H9 (cell line): ENCODE data around the gene C1D. TPM values are rescaled to one million over a fixed set of nuclear protein-coding genes. Genes with fewer than 3 reads are reported as not detected.

Experiments used
- DNase-seq: peaks from one replicate; pipeline ENCODE4 v3.0.0-alpha.2; 2017
- H2AFZ ChIP-seq: one replicate; pipeline ENCODE4 v1.6.1; 2013; ENCODE audit warnings: mild to moderate bottlenecking, low read length, control low read depth, moderate library complexity
- H2AK5ac ChIP-seq: 2 replicates; pipeline ENCODE4 v1.6.1; 2013; ENCODE audit warnings: low read length, control low read depth, mixed read lengths; ENCODE audit not compliant: insufficient read length
- H2BK120ac ChIP-seq: one replicate; pipeline ENCODE4 v1.6.1; 2013; ENCODE audit warnings: low read depth, mild to moderate bottlenecking, low read length, control low read depth, inconsistent platforms; ENCODE audit not compliant: poor library complexity, severe bottlenecking
- H2BK12ac ChIP-seq: 2 replicates; pipeline ENCODE4 v1.6.1; 2013; ENCODE audit warnings: low read length, control low read depth, mixed read lengths, low read depth; ENCODE audit not compliant: insufficient read length
- H2BK15ac ChIP-seq: 2 replicates; pipeline ENCODE4 v1.6.1; 2013; ENCODE audit warnings: low read depth, low read length, control low read depth
- H2BK20ac ChIP-seq: one replicate; pipeline ENCODE4 v1.6.1; 2013; ENCODE audit warnings: low read depth, mild to moderate bottlenecking, low read length, control low read depth, inconsistent platforms; ENCODE audit not compliant: poor library complexity, severe bottlenecking
- H2BK5ac ChIP-seq: 2 replicates; pipeline ENCODE4 v1.6.1; 2013; ENCODE audit warnings: low read length, control low read depth, mixed read lengths; ENCODE audit not compliant: insufficient read length
- H3K14ac ChIP-seq: 2 replicates; pipeline ENCODE4 v1.6.1; 2013; ENCODE audit warnings: low read length, control low read depth; ENCODE audit not compliant: insufficient read depth
- H3K18ac ChIP-seq: 2 replicates; pipeline ENCODE4 v1.6.1; 2013; ENCODE audit warnings: low read depth, mild to moderate bottlenecking, mixed read lengths, low read length, control low read depth; ENCODE audit not compliant: insufficient read length
- H3K23ac ChIP-seq: 2 replicates; pipeline ENCODE4 v1.6.1; 2013; ENCODE audit warnings: low read length, control low read depth, mixed read lengths, low read depth; ENCODE audit not compliant: insufficient read length
- H3K23me2 ChIP-seq: 2 replicates; pipeline ENCODE4 v1.6.1; 2013; ENCODE audit warnings: low read depth, mild to moderate bottlenecking, mixed read lengths, low read length, control low read depth; ENCODE audit not compliant: insufficient read length, poor library complexity, severe bottlenecking
- H3K27ac ChIP-seq: 2 replicates; pipeline ENCODE4 v1.5.1; 2013; ENCODE audit warnings: low read length, control low read depth, mixed read lengths, low read depth; ENCODE audit not compliant: insufficient read length
- H3K27me3 ChIP-seq: 2 replicates; pipeline ENCODE4 v1.6.1; 2013; ENCODE audit warnings: low read length, control low read depth, inconsistent platforms; ENCODE audit not compliant: insufficient read depth
- H3K4ac ChIP-seq: 2 replicates; pipeline ENCODE4 v1.6.1; 2013; ENCODE audit warnings: low read depth, mild to moderate bottlenecking, control low read depth, inconsistent platforms, low read length, moderate library complexity
- H3K4me1 ChIP-seq: 2 replicates; pipeline ENCODE4 v1.6.1; 2013; ENCODE audit warnings: low read length, control low read depth, inconsistent platforms; ENCODE audit not compliant: insufficient read depth
- H3K4me2 ChIP-seq: 2 replicates; pipeline ENCODE4 v1.6.1; 2013; ENCODE audit warnings: low read length, control low read depth, mixed read lengths; ENCODE audit not compliant: insufficient read length, insufficient read depth
- H3K56ac ChIP-seq: 2 replicates; pipeline ENCODE4 v1.6.1; 2013; ENCODE audit warnings: low read depth, mild to moderate bottlenecking, mixed read lengths, low read length, control low read depth; ENCODE audit not compliant: insufficient read length
- H3K79me1 ChIP-seq: 2 replicates; pipeline ENCODE4 v1.6.1; 2013; ENCODE audit warnings: low read depth, mild to moderate bottlenecking, moderate library complexity, low read length, control low read depth, inconsistent platforms; ENCODE audit not compliant: insufficient read depth, poor library complexity, severe bottlenecking
- H3K79me2 ChIP-seq: 2 replicates; pipeline ENCODE4 v1.6.1; 2013; ENCODE audit warnings: low read length, control low read depth, inconsistent platforms; ENCODE audit not compliant: insufficient read depth
- H3K9ac ChIP-seq: 2 replicates; pipeline ENCODE4 v1.6.1; 2013; ENCODE audit warnings: low read length, control low read depth, mixed read lengths; ENCODE audit not compliant: insufficient read length; ENCODE audit errors: extremely low read depth
- H3K9me3 ChIP-seq: one replicate; pipeline ENCODE4 v1.6.1; 2013; ENCODE audit warnings: low read depth, low read length, inconsistent platforms; ENCODE audit not compliant: control insufficient read depth
- H3T11ph ChIP-seq: one replicate; pipeline ENCODE4 v1.6.1; 2013; ENCODE audit warnings: mild to moderate bottlenecking, low read length, control low read depth, inconsistent platforms
- H4K20me1 ChIP-seq: one replicate; pipeline ENCODE4 v1.6.1; 2013; ENCODE audit not compliant: control insufficient read depth, insufficient read length, insufficient read depth
- H4K5ac ChIP-seq: 2 replicates; pipeline ENCODE4 v1.6.1; 2013; ENCODE audit warnings: low read depth, mild to moderate bottlenecking, mixed read lengths, low read length, control low read depth; ENCODE audit not compliant: insufficient read length
- H4K8ac ChIP-seq: replicated peaks from 2 replicates; pipeline ENCODE4 v1.6.1; 2013; ENCODE audit warnings: low read length, control low read depth, mixed read lengths, low read depth; ENCODE audit not compliant: insufficient read length
- H4K91ac ChIP-seq: 2 replicates; pipeline ENCODE4 v1.6.1; 2013; ENCODE audit warnings: low read depth, mild to moderate bottlenecking, moderate library complexity, mixed read lengths, low read length, control low read depth; ENCODE audit not compliant: insufficient read length
- H3K27ac Mint-ChIP-seq, 3 experiments: 2 replicates in 2 of 3; 3 replicates in 1 of 3; pipeline ENCODE4 v1.8.0; 2020 to 2021; ENCODE audit warnings: mixed read lengths in 3 of 3, mild to moderate bottlenecking in 1 of 3, moderate library complexity in 1 of 3
- H3K27me3 Mint-ChIP-seq: 2 replicates; pipeline ENCODE4 v1.8.0; 2021; ENCODE audit warnings: low read depth, mild to moderate bottlenecking, moderate library complexity, mixed read lengths
- H3K36me3 Mint-ChIP-seq, 3 experiments: 2 replicates in 2 of 3; 3 replicates in 1 of 3; pipeline ENCODE4 v1.8.0; 2020 to 2021; ENCODE audit warnings: low read depth in 3 of 3, mixed read lengths in 3 of 3; ENCODE audit not compliant: insufficient read depth in 1 of 3
- H3K4me1 Mint-ChIP-seq, 2 experiments: 2 replicates each; pipeline ENCODE4 v1.8.0; 2020; ENCODE audit warnings: mixed read lengths in 2 of 2
- H3K4me3 Mint-ChIP-seq, 2 experiments: 2 replicates in 1 of 2; 3 replicates in 1 of 2; pipeline ENCODE4 v1.8.0; 2020 to 2021; ENCODE audit warnings: mild to moderate bottlenecking in 2 of 2, mixed read lengths in 2 of 2, moderate library complexity in 1 of 2
- H3K9me3 Mint-ChIP-seq, 2 experiments: 2 replicates in 1 of 2; 3 replicates in 1 of 2; pipeline ENCODE4 v1.8.0; 2020; ENCODE audit warnings: mild to moderate bottlenecking in 2 of 2, mixed read lengths in 2 of 2, moderate library complexity in 1 of 2
- CTCF ChIP-seq: fragments of 200-600 bp; sonication (generic); conservative IDR thresholded peaks from 3 replicates; pipeline ENCODE4 v1.8.0; 2021; ENCODE audit warnings: antibody characterized with exemption, mild to moderate bottlenecking
- WGBS: extraction: QIAGEN DNeasy Blood & Tissue Kit; methylation state at CpG from one replicate; pipeline ENCODE4 v1.1.7; 2013; ENCODE audit warnings: missing lambda C conversion rate, low lambda C conversion rate, mixed read lengths; ENCODE audit not compliant: insufficient read length; ENCODE audit errors: extremely low coverage; 5-methylcytosine and 5-hydroxymethylcytosine counted together
- total RNA-seq: library from RNA; stranded (reverse); gene quantifications from 2 replicates; pipeline ENCODE4 v1.2.1, GENCODE V29; 2021

The C1D gene
- total RNA-seq, 1 experiment from 2014 or later, result 19.7 TPM

- Histone ChIP-seq H4K5ac (no peak overlapping the region), H3K23me2 (no peaks in the 10 kb centered on the region), H3K9ac (no peak overlapping the region), H3K18ac (no peak overlapping the region), H3K4ac (no peak overlapping the region), H3K56ac (no peak overlapping the region), H2BK15ac (no peak overlapping the region), H4K8ac (no peak overlapping the region), H3K79me2 (no peaks in the 10 kb centered on the region), H3K4me1 (no peaks in the 10 kb centered on the region), H3T11ph (no peak overlapping the region), H3K27me3 (no peaks in the 10 kb centered on the region), H3K9me3 (no peaks in the 10 kb centered on the region), H3K14ac (no peak overlapping the region), H3K79me1 (no peaks in the 10 kb centered on the region), H4K20me1 (no peaks in the 10 kb centered on the region), H3K4me2 (no peak overlapping the region), H2BK120ac (no peak overlapping the region), H4K91ac (no peak overlapping the region), H2AFZ (no peak overlapping the region), H2BK12ac (no peak overlapping the region), H2AK5ac (no peak overlapping the region), H2BK20ac (no peak overlapping the region), H2BK5ac (no peak overlapping the region), H3K27ac (no peak overlapping the region), H3K23ac (no peak overlapping the region)
- no peak for DNase-seq
- TF ChIP-seq CTCF, result 0 out of 3 replicates have a peak, but pooled peaks have one; percentile 9
- H3K27ac Mint-ChIP-seq, result no peak overlapping the region
- no peaks in the 10 kb centered on the region for H3K9me3 Mint-ChIP-seq
- no CpG with 5 or more reads among the region's 3 CpGs for WGBS
- H3K4me3 Mint-ChIP-seq, result no peak overlapping the region
- H3K4me1 Mint-ChIP-seq, result 0 out of 4 replicates have a peak, but pooled peaks cover 0 to 4% of the 10 kb centered on the region in 2 experiments
- no peaks in the 10 kb centered on the region for H3K36me3 Mint-ChIP-seq
- H3K27me3 Mint-ChIP-seq, result peaks cover 11% of the 10 kb centered on the region
Observed at GRCh38 chr2:68098291-68098797, 35.5 kb upstream of the C1D start.
